Measurements from ENCODE around the gene LAMA4. TPM values are rescaled to one million over a fixed set of nuclear protein-coding genes. Genes with fewer than 3 reads are reported as not detected.
A peak's percentile ranks its signal among the peaks of the same experiment; 100 is the strongest.

Gene LAMA4
- total RNA-seq, 4 donors from 2014 or later = 229 to 524 (median 468) TPM

DNA sequence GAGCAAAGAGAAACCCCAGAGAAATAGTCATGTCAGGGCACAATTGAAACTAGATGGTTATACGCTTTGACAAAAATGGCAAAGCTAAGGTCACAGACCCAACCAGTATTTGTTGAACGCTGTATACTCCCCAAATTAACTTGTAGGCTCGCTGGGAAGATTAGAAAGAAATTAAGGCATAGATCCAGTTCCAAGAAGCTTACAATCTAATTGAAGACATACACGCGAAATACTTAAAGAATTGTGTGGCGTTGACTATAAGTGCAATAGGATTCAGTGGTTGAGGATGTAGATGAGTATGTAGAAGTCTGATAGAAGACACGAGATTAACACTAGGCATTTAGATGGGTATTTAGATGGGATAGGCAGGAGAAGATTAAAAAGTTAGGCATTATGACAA lies 166.5 kb downstream of the LAMA4 start:
- no peaks in the 10 kb centered on the region for H3K27me3 ChIP-seq
- peak overlapping the region; percentile 76 to 90 (median 86) for H3K27ac ChIP-seq
- WGBS, 2 donors = 13 to 14% methylated on average over 7 of the region's 7 CpGs
- H3K4me3 ChIP-seq = peak overlapping the region; percentile 70 to 87 (median 77)
- H3K4me1 ChIP-seq = peaks cover 0 to 29% (median 5%) of the 10 kb centered on the region in 4 donors
- H3K36me3 ChIP-seq = peaks cover 0 to 17% (median 0%) of the 10 kb centered on the region in 3 donors
- H3K9me3 ChIP-seq = no peaks in the 10 kb centered on the region
- TF ChIP-seq POLR2A (IDR thresholded peaks at IDR 0.05) (no peak), EP300 (IDR thresholded peaks at IDR 0.05) (no peak), CTCF (IDR thresholded peaks at IDR 0.05) (no peak)
- no peak for DNase-seq (ENCODE audit: low spot score in 2 of 2)

DNA sequence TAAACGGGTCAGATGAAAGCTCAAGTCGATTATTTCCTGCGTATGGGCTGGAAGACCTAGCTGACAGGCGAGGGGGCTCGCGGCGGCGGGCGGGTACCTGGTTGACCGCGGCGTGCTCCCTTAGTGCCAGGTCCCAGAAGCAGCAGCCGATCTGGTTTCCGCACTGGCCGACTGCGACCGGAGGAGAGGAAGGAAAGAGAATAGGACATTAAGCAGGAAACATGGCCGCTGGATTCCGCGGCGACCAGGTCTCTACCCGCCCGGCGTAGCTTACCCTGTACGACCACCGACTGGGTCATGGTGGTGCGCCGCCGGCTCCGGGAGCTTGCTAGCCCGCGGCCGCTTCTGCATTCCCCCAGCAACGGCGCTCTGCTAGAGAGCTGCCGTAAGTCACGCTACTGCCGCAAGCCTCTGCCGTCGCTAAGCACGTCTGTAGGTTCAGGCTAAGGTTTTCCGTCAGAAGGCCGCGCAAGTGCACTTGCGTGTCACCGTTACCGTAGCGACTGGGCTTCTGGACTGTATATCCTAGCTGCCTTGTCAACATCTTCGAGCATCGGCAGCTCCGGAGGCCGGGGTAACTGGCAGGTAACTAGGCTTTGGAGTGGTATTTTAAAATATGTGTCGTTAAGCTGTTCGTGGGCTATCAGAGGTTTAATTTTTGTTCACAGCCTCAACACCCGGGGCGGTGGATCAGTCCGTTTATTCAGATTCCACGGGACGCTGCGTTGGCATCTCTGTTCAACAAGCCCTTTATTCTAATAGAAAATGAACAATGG lies 167.0 kb downstream of the LAMA4 start, which contains the start of the genes FAM229B and TUBE1:
Gene FAM229B, plus strand, starts transcription at position 456 of the 776 bp plus-strand sequence. CDS start 11,693 bp downstream, outside the sequence.
Gene TUBE1, minus strand, starts transcription at position 347 of the 776 bp plus-strand sequence. Its CDS starts 48 bp downstream, at position 299.
- Histone ChIP-seq H3K27me3 (no peaks in the 10 kb centered on the region), H3K4me1 (peaks cover 0 to 29% (median 5%) of the 10 kb centered on the region in 4 donors), H3K4me3 (peak within 1 kb of the TSS; percentile 70 to 87 (median 77)), H3K9me3 (no peaks in the 10 kb centered on the region), H3K27ac (peak within 1 kb of the TSS; percentile 76 to 90 (median 86)), H3K36me3 (peaks cover 0 to 22% (median 0%) of the 10 kb centered on the region in 3 donors)
- 0 to 1% methylated on average over 51 to 55 of the region's 60 CpGs for WGBS, 2 donors
- peak; percentile 77 to 83 for DNase-seq (ENCODE audit: low spot score in 2 of 2)
- TF ChIP-seq EP300 (IDR thresholded peaks at IDR 0.05) = peak; percentile 63 to 92
- TF ChIP-seq CTCF (IDR thresholded peaks at IDR 0.05) = peak in 2 of 5 experiments; percentile 27 to 33
- peak; percentile 54 to 77 for TF ChIP-seq POLR2A (IDR thresholded peaks at IDR 0.05)

DNA sequence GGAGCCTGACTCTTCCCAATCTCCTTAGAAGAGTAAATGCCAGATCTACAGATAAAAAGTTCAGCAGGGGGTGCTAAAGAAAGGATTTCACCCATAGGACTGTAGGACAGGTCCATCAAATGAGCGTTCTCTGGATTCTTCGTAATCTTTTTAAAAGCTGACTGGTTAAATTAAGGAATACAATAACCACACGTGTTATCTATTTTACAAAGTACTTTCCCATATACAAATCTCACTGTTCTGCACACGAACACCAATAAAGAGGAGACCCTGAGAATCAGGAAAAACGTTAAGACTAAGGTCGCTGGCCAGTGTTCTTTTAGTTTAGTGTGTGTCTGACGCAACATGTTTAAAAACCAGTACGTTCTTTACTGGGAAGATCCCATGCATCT lies 167.6 kb downstream of the LAMA4 start:
- peak overlapping the region; percentile 76 to 90 (median 86) for H3K27ac ChIP-seq
- no peaks in the 10 kb centered on the region for H3K9me3 ChIP-seq
- DNase-seq (ENCODE audit: low spot score in 2 of 2) = peak in 1 of 2 donors; percentile 16
- peaks cover 0 to 22% (median 0%) of the 10 kb centered on the region in 3 donors for H3K36me3 ChIP-seq
- TF ChIP-seq EP300 (IDR thresholded peaks at IDR 0.05) = no peak
- TF ChIP-seq POLR2A (IDR thresholded peaks at IDR 0.05) = no peak
- peak in 2 of 5 experiments; percentile 22 to 23 for TF ChIP-seq CTCF (IDR thresholded peaks at IDR 0.05)
- 0 to 1% methylated on average over 8 of the region's 8 CpGs for WGBS, 2 donors
- H3K4me3 ChIP-seq = peak overlapping the region; percentile 70 to 87 (median 77)
- no peaks in the 10 kb centered on the region for H3K27me3 ChIP-seq
- peaks cover 0 to 29% (median 5%) of the 10 kb centered on the region in 4 donors for H3K4me1 ChIP-seq

- DNase-seq (ENCODE audit: low spot score in 2 of 2) = no peak
- H3K27me3 ChIP-seq = no peaks in the 10 kb centered on the region
- peaks cover 0 to 29% (median 5%) of the 10 kb centered on the region in 4 donors for H3K4me1 ChIP-seq
- 90 to 91% methylated on average over 8 of the region's 8 CpGs for WGBS, 2 donors
- no peak overlapping the region for H3K4me3 ChIP-seq
- no peaks in the 10 kb centered on the region for H3K9me3 ChIP-seq
- H3K27ac ChIP-seq = no peak overlapping the region
- peaks cover 0 to 28% (median 0%) of the 10 kb centered on the region in 3 donors for H3K36me3 ChIP-seq
- TF ChIP-seq EP300 (IDR thresholded peaks at IDR 0.05) = no peak
- TF ChIP-seq POLR2A (IDR thresholded peaks at IDR 0.05) = no peak
- TF ChIP-seq CTCF (IDR thresholded peaks at IDR 0.05) = no peak
These were observed 168.9 kb downstream of the LAMA4 start for GRCh38 chr6:112085286-112086065.
